SK-N-SH (cell line): ENCODE measurements around the gene P2RX4. TPM values are rescaled to one million over a fixed set of nuclear protein-coding genes. Genes with fewer than 3 reads are reported as not detected.

Source experiments
- CTCF ChIA-PET: fragments of 300-600, 350-600 bp; formaldehyde crosslinking; extraction: SDS; loops from one replicate; lab custom pipeline; 2021; lab: Yijun Ruan, JAX
- POLR2A ChIA-PET: fragments of 350-600 bp; sonication (Branson Sonifier 250); formaldehyde crosslinking; extraction: SDS; loops from one replicate; lab custom pipeline; 2020; ENCODE audit warnings: antibody characterized with exemption, inconsistent platforms; lab: Yijun Ruan, JAX
- DNase-seq: peaks from one replicate; pipeline ENCODE4 v3.0.0; 2012
- H2AFZ ChIP-seq: fragments of 200-600 bp; sonication (generic); 2 replicates; pipeline ENCODE4 v1.8.1; 2016; ENCODE audit warnings: antibody characterized with exemption, mild to moderate bottlenecking, low read depth
- H3F3A ChIP-seq: fragments of 200-600 bp; sonication (generic); replicated peaks from 2 replicates; pipeline ENCODE3; 2016; ENCODE audit warnings: antibody characterized with exemption, mild to moderate bottlenecking; ENCODE audit not compliant: insufficient read depth
- H3K27ac ChIP-seq, 2 experiments: fragments of 200-500 bp in 1 of 2; fragments of 200-600 bp in 1 of 2; sonication (Bioruptor generic) in 1 of 2; sonication (generic), shearing (Covaris generic) in 1 of 2; 2 replicates each; pipeline versions ENCODE4 v1.5.1 to v1.6.1; 2014 to 2016; ENCODE audit warnings: low read depth in 2 of 2, inconsistent platforms in 1 of 2, low read length in 1 of 2, mild to moderate bottlenecking in 1 of 2, mixed read lengths in 1 of 2
- H3K27me3 ChIP-seq: fragments of 200-600 bp; sonication (generic), shearing (Covaris generic); 2 replicates; pipeline ENCODE4 v1.6.1; 2016; ENCODE audit warnings: mixed run types; ENCODE audit not compliant: insufficient read depth
- H3K36me3 ChIP-seq, 2 experiments: fragments of 200-500 bp in 1 of 2; fragments of 200-600 bp in 1 of 2; sonication (Bioruptor generic) in 1 of 2; sonication (generic) in 1 of 2; replicated peaks in 1 of 2; 2 replicates each; pipeline versions ENCODE3 to v1.5.1; 2014 to 2016; ENCODE audit warnings: low read length in 1 of 2, mild to moderate bottlenecking in 1 of 2; ENCODE audit not compliant: insufficient read depth in 2 of 2, control insufficient read depth in 1 of 2
- H3K4me1 ChIP-seq, 2 experiments: fragments of 200-500 bp in 1 of 2; fragments of 200-600 bp in 1 of 2; sonication (Bioruptor generic) in 1 of 2; sonication (generic), shearing (Covaris generic) in 1 of 2; 2 replicates each; pipeline versions ENCODE4 v1.5.1 to v1.6.1; 2014 to 2016; ENCODE audit warnings: low read depth in 1 of 2, low read length in 1 of 2, mixed run types in 1 of 2; ENCODE audit not compliant: insufficient read depth in 2 of 2, control insufficient read depth in 1 of 2
- H3K4me2 ChIP-seq: fragments of 200-600 bp; sonication (generic), shearing (Covaris generic); 2 replicates; pipeline ENCODE4 v1.6.1; 2017; ENCODE audit warnings: mixed run types
- H3K4me3 ChIP-seq, 2 experiments: fragments of 200-500 bp in 1 of 2; fragments of 200-600 bp in 1 of 2; sonication (Bioruptor generic) in 1 of 2; sonication (generic), shearing (Covaris generic) in 1 of 2; 2 replicates each; pipeline versions ENCODE4 v1.5.1 to v1.8.1; 2014 to 2016; ENCODE audit warnings: low read depth in 2 of 2, inconsistent platforms in 1 of 2, low read length in 1 of 2, mild to moderate bottlenecking in 1 of 2, mixed read lengths in 1 of 2, moderate library complexity in 1 of 2
- H3K79me2 ChIP-seq: fragments of 200-600 bp; sonication (generic); 2 replicates; pipeline ENCODE4 v1.8.1; 2017; ENCODE audit warnings: mild to moderate bottlenecking; ENCODE audit not compliant: insufficient read depth
- H3K9ac ChIP-seq: fragments of 200-600 bp; sonication (generic); 2 replicates; pipeline ENCODE4 v1.6.1; 2017; ENCODE audit warnings: mixed run types
- H3K9me2 ChIP-seq: fragments of 200-600 bp; sonication (generic); 2 replicates; pipeline ENCODE4 v1.6.1; 2017; ENCODE audit warnings: mixed run types
- H3K9me3 ChIP-seq: fragments of 200-600 bp; sonication (generic); 2 replicates; pipeline ENCODE4 v1.6.1; 2017; ENCODE audit warnings: mixed run types, mild to moderate bottlenecking, moderate library complexity
- H4K20me1 ChIP-seq: fragments of 200-600 bp; sonication (generic); 2 replicates; pipeline ENCODE4 v1.6.1; 2017; ENCODE audit warnings: mild to moderate bottlenecking, mixed run types; ENCODE audit not compliant: insufficient read depth
- ELF1 ChIP-seq: IDR thresholded peaks from 2 replicates; pipeline ENCODE4 v1.4.0; 2012
- EP300 ChIP-seq, 2 experiments: IDR thresholded peaks; 2 replicates each; pipeline versions ENCODE4 v1.4.0 to v1.6.1; 2012; ENCODE audit warnings: borderline replicate concordance in 1 of 2, low read depth in 1 of 2, low read length in 1 of 2
- EZH2phosphoT487 ChIP-seq: fragments of 200-600 bp; sonication (generic); IDR thresholded peaks from 2 replicates; pipeline ENCODE4 v1.6.1; 2017; ENCODE audit warnings: low read depth, mixed run types, mild to moderate bottlenecking, antibody characterized with exemption, moderate library complexity, borderline replicate concordance
- FOSL2 ChIP-seq: IDR thresholded peaks from 2 replicates; pipeline ENCODE4 v1.4.0; 2012; ENCODE audit warnings: low read depth, mild to moderate bottlenecking, moderate library complexity, borderline replicate concordance
- GABPA ChIP-seq: IDR thresholded peaks from 2 replicates; pipeline ENCODE4 v1.4.0; 2012; ENCODE audit warnings: low read depth, mild to moderate bottlenecking
- GATA2 ChIP-seq: sonication (generic); formaldehyde crosslinking; IDR thresholded peaks from 2 replicates; pipeline ENCODE4 v1.5.0; 2020; ENCODE audit warnings: mild to moderate bottlenecking, missing genetic modification reagents
- JUND ChIP-seq: IDR thresholded peaks from 2 replicates; pipeline ENCODE4 v1.4.0; 2012
- MEF2A ChIP-seq: IDR thresholded peaks from 2 replicates; pipeline ENCODE4 v1.4.0; 2012; ENCODE audit warnings: low read depth, borderline replicate concordance
- RFX5 ChIP-seq: IDR thresholded peaks from 2 replicates; pipeline ENCODE4 v1.6.1; 2012; ENCODE audit warnings: mild to moderate bottlenecking, improper control_type of control experiment, low read length
- SIN3A ChIP-seq: IDR thresholded peaks from 2 replicates; pipeline ENCODE4 v1.6.1; 2012; ENCODE audit warnings: low read depth, mild to moderate bottlenecking, low read length, moderate library complexity, borderline replicate concordance
- TEAD4 ChIP-seq: IDR thresholded peaks from 2 replicates; pipeline ENCODE4 v1.4.0; 2012; ENCODE audit warnings: mild to moderate bottlenecking, borderline replicate concordance; ENCODE audit not compliant: insufficient read depth
- WGBS: methylation state at CpG from one replicate; pipeline ENCODE4 v1.1.6; 2017; ENCODE audit warnings: low lambda C conversion rate; 5-methylcytosine and 5-hydroxymethylcytosine counted together
- polyA plus RNA-seq, 3 experiments: library from polyadenylated mRNA; depleted of rRNA; stranded (reverse); fragments of >200 nt; gene quantifications; 2 replicates each; pipeline ENCODE4 v1.2.3, GENCODE V29; 2012
- TF ChIP-seq, protein P1 (sequence below): fragments of 150-350 bp; IDR thresholded peaks from 2 replicates; pipeline ENCODE4 v1.6.1; 2017; ENCODE audit warnings: antibody characterized with exemption, low read length, low read depth, borderline replicate concordance
- TF ChIP-seq, protein P2 (sequence below): IDR thresholded peaks from 2 replicates; pipeline ENCODE4; 2012

Gene P2RX4
- polyA plus RNA-seq, 1 of the 3 experiments (the other 2 are of a cell fraction), result 32.2 TPM

- TF ChIP-seq FOSL2, result no peak
- no peak for TF ChIP-seq GABPA
- no peak for TF ChIP-seq TEAD4
- TF ChIP-seq, protein P1, sequence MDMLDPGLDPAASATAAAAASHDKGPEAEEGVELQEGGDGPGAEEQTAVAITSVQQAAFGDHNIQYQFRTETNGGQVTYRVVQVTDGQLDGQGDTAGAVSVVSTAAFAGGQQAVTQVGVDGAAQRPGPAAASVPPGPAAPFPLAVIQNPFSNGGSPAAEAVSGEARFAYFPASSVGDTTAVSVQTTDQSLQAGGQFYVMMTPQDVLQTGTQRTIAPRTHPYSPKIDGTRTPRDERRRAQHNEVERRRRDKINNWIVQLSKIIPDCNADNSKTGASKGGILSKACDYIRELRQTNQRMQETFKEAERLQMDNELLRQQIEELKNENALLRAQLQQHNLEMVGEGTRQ, result no peak
- no peak for TF ChIP-seq SIN3A
- TF ChIP-seq EZH2phosphoT487, result no peak
- TF ChIP-seq GATA2, result no peak
- no peak overlapping the region for H3K4me3 ChIP-seq
- H3K36me3 ChIP-seq, result peaks cover 6 to 14% of the 10 kb centered on the region in 2 experiments
- WGBS, result 96% methylated on average over 10 of the region's 10 CpGs
- H3K79me2 ChIP-seq, result no peaks in the 10 kb centered on the region
- no peak overlapping the region for H3K4me2 ChIP-seq
- no peak overlapping the region for H2AFZ ChIP-seq
- H3K9me3 ChIP-seq, result no peaks in the 10 kb centered on the region
- no peak overlapping the region for H3K9ac ChIP-seq
- ChIA-PET POLR2A (no interaction called here), CTCF (no interaction called here)
- no peaks in the 10 kb centered on the region for H3K9me2 ChIP-seq
- H3F3A ChIP-seq, result no peaks in the 10 kb centered on the region
- H3K4me1 ChIP-seq, result no peaks in the 10 kb centered on the region
- no peak for DNase-seq
- no peaks in the 10 kb centered on the region for H4K20me1 ChIP-seq
- H3K27me3 ChIP-seq, result no peaks in the 10 kb centered on the region
- no peak overlapping the region for H3K27ac ChIP-seq
Measured at GRCh38 chr12:121263206-121263935, 53.4 kb downstream of the P2RX4 start.

DNA sequence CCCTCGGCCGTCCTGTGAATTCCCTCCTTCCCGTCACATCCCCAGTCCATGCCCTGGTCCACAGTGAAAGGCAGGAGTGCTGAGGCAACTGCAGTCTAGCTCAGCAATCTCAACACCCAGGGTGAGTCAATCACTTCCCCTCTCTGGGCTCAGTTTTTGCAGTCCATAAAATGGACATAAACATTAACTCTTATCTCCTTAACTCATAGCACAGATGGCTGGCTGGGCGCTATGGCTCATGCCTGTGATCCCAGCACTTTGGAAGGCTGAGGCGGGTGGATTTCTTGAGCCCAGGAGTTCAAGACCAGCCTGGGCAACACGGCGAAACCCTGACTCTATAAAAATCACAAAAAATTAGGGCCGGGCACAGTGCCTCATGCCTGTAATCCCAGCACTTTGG lies 54.2 kb downstream of the P2RX4 start:
- 98% methylated on average over 6 of the region's 8 CpGs for WGBS
- POLR2A ChIA-PET, result no interaction called here

More for the DNA sequence above, 54.2 kb downstream of the P2RX4 start:
- H3K36me3 ChIP-seq, result peaks cover 5 to 21% of the 10 kb centered on the region in 2 experiments
- H3K4me1 ChIP-seq, result no peaks in the 10 kb centered on the region
- H3K9me2 ChIP-seq, result no peaks in the 10 kb centered on the region
- no peak overlapping the region for H3K4me2 ChIP-seq
- no peak overlapping the region for H3K4me3 ChIP-seq
- no peaks in the 10 kb centered on the region for H3K79me2 ChIP-seq
- H3K27ac ChIP-seq, result no peak overlapping the region
- H3F3A ChIP-seq, result no peaks in the 10 kb centered on the region
- DNase-seq, result no peak
- no peak overlapping the region for H3K9ac ChIP-seq
- no peaks in the 10 kb centered on the region for H3K9me3 ChIP-seq
- TF ChIP-seq JUND (no peak), EP300 (IDR thresholded peaks at IDR 0.05; ENCODE audit: borderline replicate concordance in 1 of 2, low read depth in 1 of 2, low read length in 1 of 2) (no peak), MEF2A (no peak), FOSL2 (no peak), ELF1 (no peak), RFX5 (no peak)
- TF ChIP-seq, protein P2, sequence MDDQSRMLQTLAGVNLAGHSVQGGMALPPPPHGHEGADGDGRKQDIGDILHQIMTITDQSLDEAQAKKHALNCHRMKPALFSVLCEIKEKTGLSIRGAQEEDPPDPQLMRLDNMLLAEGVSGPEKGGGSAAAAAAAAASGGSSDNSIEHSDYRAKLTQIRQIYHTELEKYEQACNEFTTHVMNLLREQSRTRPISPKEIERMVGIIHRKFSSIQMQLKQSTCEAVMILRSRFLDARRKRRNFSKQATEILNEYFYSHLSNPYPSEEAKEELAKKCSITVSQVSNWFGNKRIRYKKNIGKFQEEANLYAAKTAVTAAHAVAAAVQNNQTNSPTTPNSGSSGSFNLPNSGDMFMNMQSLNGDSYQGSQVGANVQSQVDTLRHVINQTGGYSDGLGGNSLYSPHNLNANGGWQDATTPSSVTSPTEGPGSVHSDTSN, result no peak
- TF ChIP-seq, protein P1, result no peak
- H4K20me1 ChIP-seq, result no peaks in the 10 kb centered on the region
- no peak overlapping the region for H2AFZ ChIP-seq
- CTCF ChIA-PET, result no interaction called here
- H3K27me3 ChIP-seq, result no peaks in the 10 kb centered on the region
